ENCODE results near the gene ZC2HC1B.

GRCh38 chr6:143896126-143896860 is 32.0 kb downstream of the ZC2HC1B start:
- TF ChIP-seq CTCF (IDR thresholded peaks at IDR 0.05) (no peak), EP300 (IDR thresholded peaks at IDR 0.05) (no peak)
